Fibroblast of pulmonary artery (primary cell): ENCODE results near the gene CYP26C1.

ENCODE experiments used
- DNase-seq: peaks from one replicate; pipeline ENCODE4 v3.0.0-alpha.2; 2010; ENCODE audit warnings: low read depth
- H3K4me3 ChIP-seq: replicated peaks from 2 replicates; pipeline ENCODE4 v1.5.1; 2011; ENCODE audit warnings: low read depth, mild to moderate bottlenecking, control low read depth, low read length, moderate library complexity
- TF ChIP-seq, protein P1 (sequence below): IDR thresholded peaks from 2 replicates; pipeline ENCODE4 v1.5.1; 2011; ENCODE audit warnings: mild to moderate bottlenecking, control low read depth, low read length, inconsistent platforms; ENCODE audit errors: missing control alignments

CYP26C1 gene

DNA sequence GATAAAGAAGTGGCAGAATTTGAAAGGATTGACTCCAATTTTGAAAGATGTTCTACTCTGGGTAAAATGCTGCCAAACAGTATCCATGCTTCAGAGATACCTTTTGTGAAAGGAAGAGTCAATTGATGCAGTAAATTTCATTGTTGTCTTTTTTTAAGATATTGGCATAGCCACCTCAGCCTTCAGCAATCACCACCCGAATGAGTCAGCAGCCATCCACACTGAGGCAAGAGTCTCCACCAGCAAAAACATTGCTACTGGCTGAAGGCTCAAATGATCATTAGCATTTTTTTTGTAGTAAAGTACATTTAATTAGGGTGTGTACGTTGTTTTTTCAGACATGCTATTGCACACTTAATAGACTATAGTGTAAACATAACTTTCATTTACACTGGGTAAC lies 31.7 kb upstream of the CYP26C1 start:
- no peak overlapping the region for H3K4me3 ChIP-seq
- DNase-seq: peak; percentile 54
- TF ChIP-seq, protein P1, sequence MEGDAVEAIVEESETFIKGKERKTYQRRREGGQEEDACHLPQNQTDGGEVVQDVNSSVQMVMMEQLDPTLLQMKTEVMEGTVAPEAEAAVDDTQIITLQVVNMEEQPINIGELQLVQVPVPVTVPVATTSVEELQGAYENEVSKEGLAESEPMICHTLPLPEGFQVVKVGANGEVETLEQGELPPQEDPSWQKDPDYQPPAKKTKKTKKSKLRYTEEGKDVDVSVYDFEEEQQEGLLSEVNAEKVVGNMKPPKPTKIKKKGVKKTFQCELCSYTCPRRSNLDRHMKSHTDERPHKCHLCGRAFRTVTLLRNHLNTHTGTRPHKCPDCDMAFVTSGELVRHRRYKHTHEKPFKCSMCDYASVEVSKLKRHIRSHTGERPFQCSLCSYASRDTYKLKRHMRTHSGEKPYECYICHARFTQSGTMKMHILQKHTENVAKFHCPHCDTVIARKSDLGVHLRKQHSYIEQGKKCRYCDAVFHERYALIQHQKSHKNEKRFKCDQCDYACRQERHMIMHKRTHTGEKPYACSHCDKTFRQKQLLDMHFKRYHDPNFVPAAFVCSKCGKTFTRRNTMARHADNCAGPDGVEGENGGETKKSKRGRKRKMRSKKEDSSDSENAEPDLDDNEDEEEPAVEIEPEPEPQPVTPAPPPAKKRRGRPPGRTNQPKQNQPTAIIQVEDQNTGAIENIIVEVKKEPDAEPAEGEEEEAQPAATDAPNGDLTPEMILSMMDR: no peak

DNA sequence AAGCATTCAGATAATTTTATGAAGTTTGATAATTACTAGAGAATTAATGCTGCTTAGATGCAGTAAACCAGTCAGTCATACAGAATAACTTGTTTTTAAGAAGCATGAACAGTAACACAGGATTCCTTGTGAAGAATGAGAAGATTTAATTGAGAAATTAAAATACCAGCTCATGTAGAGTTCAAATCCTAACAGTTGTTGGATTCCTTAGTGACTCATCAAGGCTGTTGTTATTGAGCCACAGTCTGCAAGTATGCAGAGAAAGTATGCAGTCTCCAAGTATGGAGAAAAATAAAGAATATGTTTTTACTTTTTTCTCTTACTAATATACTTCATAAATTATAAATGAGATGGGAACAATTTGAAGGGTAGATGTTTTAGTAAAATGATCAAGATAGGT lies 30.2 kb upstream of the CYP26C1 start:
- TF ChIP-seq, protein P1: no peak
- peak; percentile 77 for DNase-seq
- H3K4me3 ChIP-seq: no peak overlapping the region

- TF ChIP-seq, protein P1: no peak
- DNase-seq: no peak
- H3K4me3 ChIP-seq: no peak overlapping the region
These were observed 28.3 kb upstream of the CYP26C1 start for GRCh38 chr10:93032105-93032808.

DNA sequence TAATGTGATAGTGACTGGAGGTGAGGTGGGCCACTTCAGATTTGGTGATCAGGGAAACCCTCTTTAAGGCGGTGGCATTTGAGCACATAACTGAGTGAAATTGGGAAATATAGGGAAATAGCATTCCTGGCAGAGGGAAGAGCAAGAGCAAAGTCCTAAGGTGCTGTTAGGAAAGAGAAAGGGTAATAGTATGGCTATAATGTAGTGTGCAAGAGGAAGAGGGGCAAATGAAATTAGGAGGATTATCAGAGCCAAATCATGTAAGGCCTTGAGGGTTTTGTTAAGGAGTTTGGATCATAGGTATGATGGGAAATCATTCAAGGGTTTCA lies 27.8 kb upstream of the CYP26C1 start:
- TF ChIP-seq, protein P1: no peak

GRCh38 chr10:93034426-93034825 lies 26.2 kb upstream of the CYP26C1 start:
- TF ChIP-seq, protein P1: no peak
- DNase-seq: peak; percentile 42
- no peak overlapping the region for H3K4me3 ChIP-seq

More for the DNA sequence above, 27.8 kb upstream of the CYP26C1 start:
- no peak overlapping the region for H3K4me3 ChIP-seq
- DNase-seq: no peak

GRCh38 chr10:93039110-93039509 lies 21.5 kb upstream of the CYP26C1 start:
- H3K4me3 ChIP-seq: no peak overlapping the region
- TF ChIP-seq, protein P1: no peak
- no peak for DNase-seq

GRCh38 chr10:93039721-93040120 lies 20.9 kb upstream of the CYP26C1 start:
- DNase-seq: peak; percentile 57
- TF ChIP-seq, protein P1: peak; percentile 68
- no peak overlapping the region for H3K4me3 ChIP-seq
